ENCODE data around the gene JRKL.
A peak's percentile ranks its signal among the peaks of the same experiment; 100 is the strongest.

The JRKL gene

GRCh38 chr11:96389720-96390487, at the start of gene JRKL, which contains the start of gene CCDC82:
JRKL (plus strand) TSS chr11:96390013; CDS start chr11:96390650, 637 bp downstream.
CCDC82 (minus strand) TSS chr11:96389912; CDS start chr11:96384747, 5,165 bp downstream.
- no peaks in the 10 kb centered on the region for H3K9me3 ChIP-seq (ENCODE audit: control insufficient read depth, low read length)
- no peaks in the 10 kb centered on the region for H3K79me2 ChIP-seq
- H3K4me3 ChIP-seq (ENCODE audit: low read depth, low read length) = peak within 1 kb of the TSS; percentile 60
- H3K4me1 ChIP-seq = peaks cover 2% of the 10 kb centered on the region
- no peaks in the 10 kb centered on the region for H3K36me3 ChIP-seq (ENCODE audit: control insufficient read depth, insufficient read depth, low read length)
- H3K27me3 ChIP-seq (ENCODE audit: control insufficient read depth, insufficient read depth, low read length) = no peaks in the 10 kb centered on the region
- H3K27ac ChIP-seq = peak within 1 kb of the TSS; percentile 64
- H3K9ac ChIP-seq = no peak within 1 kb of the TSS
- H3K4me2 ChIP-seq (ENCODE audit: low read length) = peak within 1 kb of the TSS; percentile 78
- H2AFZ ChIP-seq = peak within 1 kb of the TSS; percentile 88
- TF ChIP-seq CTCF (IDR thresholded peaks at IDR 0.05) = no peak

DNA sequence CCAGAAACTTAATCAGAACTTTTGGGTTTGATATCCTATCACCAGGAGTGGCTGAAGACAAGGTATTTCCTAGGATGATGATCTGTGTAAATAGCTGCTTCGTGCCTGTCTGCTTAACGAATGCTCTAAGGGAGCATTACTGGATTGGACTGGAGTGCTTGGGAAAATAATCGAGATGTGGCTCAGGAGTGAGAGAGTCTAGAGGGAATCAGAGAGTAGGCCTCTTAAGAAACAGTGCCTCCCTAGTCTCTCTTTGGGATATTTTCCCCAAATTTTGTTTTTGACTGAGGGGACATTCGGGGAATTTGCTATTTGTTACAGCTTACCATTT, 49.3 kb upstream of the JRKL start:
- H3K27me3 ChIP-seq (ENCODE audit: control insufficient read depth, insufficient read depth, low read length) = no peaks in the 10 kb centered on the region
- no peaks in the 10 kb centered on the region for H3K9me3 ChIP-seq (ENCODE audit: control insufficient read depth, low read length)
- H2AFZ ChIP-seq = no peak overlapping the region
- H3K79me2 ChIP-seq = peaks cover 9% of the 10 kb centered on the region
- H3K9ac ChIP-seq = no peak overlapping the region
- no peak for TF ChIP-seq CTCF (IDR thresholded peaks at IDR 0.05)
- peak overlapping the region; percentile 89 for H3K27ac ChIP-seq
- H3K4me1 ChIP-seq = peaks cover 18% of the 10 kb centered on the region
- peak overlapping the region; percentile 22 for H3K4me3 ChIP-seq (ENCODE audit: low read depth, low read length)
- no peak overlapping the region for H3K4me2 ChIP-seq (ENCODE audit: low read length)
- no peaks in the 10 kb centered on the region for H3K36me3 ChIP-seq (ENCODE audit: control insufficient read depth, insufficient read depth, low read length)

- H3K9me3 ChIP-seq (ENCODE audit: control insufficient read depth, low read length) = no peaks in the 10 kb centered on the region
- no peak for TF ChIP-seq CTCF (IDR thresholded peaks at IDR 0.05)
- peak overlapping the region; percentile 76 for H3K4me2 ChIP-seq (ENCODE audit: low read length)
- H2AFZ ChIP-seq = peak overlapping the region; percentile 80
- no peak overlapping the region for H3K9ac ChIP-seq
- peak overlapping the region; percentile 89 for H3K27ac ChIP-seq
- peak overlapping the region; percentile 95 for H3K4me3 ChIP-seq (ENCODE audit: low read depth, low read length)
- H3K79me2 ChIP-seq = peaks cover 9% of the 10 kb centered on the region
- H3K27me3 ChIP-seq (ENCODE audit: control insufficient read depth, insufficient read depth, low read length) = no peaks in the 10 kb centered on the region
- H3K4me1 ChIP-seq = peaks cover 18% of the 10 kb centered on the region
- H3K36me3 ChIP-seq (ENCODE audit: control insufficient read depth, insufficient read depth, low read length) = no peaks in the 10 kb centered on the region
Observed at GRCh38 chr11:96341211-96342013, 48.4 kb upstream of the JRKL start.

- H3K27ac ChIP-seq = peak overlapping the region; percentile 89
- peak overlapping the region; percentile 95 for H3K4me3 ChIP-seq (ENCODE audit: low read depth, low read length)
- no peaks in the 10 kb centered on the region for H3K36me3 ChIP-seq (ENCODE audit: control insufficient read depth, insufficient read depth, low read length)
- H3K9me3 ChIP-seq (ENCODE audit: control insufficient read depth, low read length) = no peaks in the 10 kb centered on the region
- peaks cover 9% of the 10 kb centered on the region for H3K79me2 ChIP-seq
- peak overlapping the region; percentile 80 for H2AFZ ChIP-seq
- peak overlapping the region; percentile 14 for H3K9ac ChIP-seq
- TF ChIP-seq CTCF (IDR thresholded peaks at IDR 0.05) = no peak
- H3K4me1 ChIP-seq = peaks cover 18% of the 10 kb centered on the region
- peak overlapping the region; percentile 76 for H3K4me2 ChIP-seq (ENCODE audit: low read length)
- no peaks in the 10 kb centered on the region for H3K27me3 ChIP-seq (ENCODE audit: control insufficient read depth, insufficient read depth, low read length)
Observed at GRCh38 chr11:96342014-96342960, 47.5 kb upstream of the JRKL start.
